Tibial nerve (tissue), 3 donors: ENCODE data around the gene GTF2F2.

Source experiments
- POLR2A ChIP-seq, 2 donors: fragments of 450-650 bp; IDR thresholded peaks; one replicate each; pipeline ENCODE4 v1.6.1; 2017; ENCODE audit warnings: antibody characterized with exemption in 2 of 2, mild to moderate bottlenecking in 2 of 2, moderate library complexity in 2 of 2
- TF ChIP-seq, protein P1 (sequence below), 5 experiments: fragments of 200-600 bp in 3 of 5; fragments of 450-650 bp in 2 of 5; sonication (generic) in 3 of 5; IDR thresholded peaks; one replicate each; pipeline ENCODE4 v1.5.1; 2016 to 2019; ENCODE audit warnings: antibody characterized with exemption in 5 of 5, mild to moderate bottlenecking in 3 of 5, moderate library complexity in 2 of 5

DNA sequence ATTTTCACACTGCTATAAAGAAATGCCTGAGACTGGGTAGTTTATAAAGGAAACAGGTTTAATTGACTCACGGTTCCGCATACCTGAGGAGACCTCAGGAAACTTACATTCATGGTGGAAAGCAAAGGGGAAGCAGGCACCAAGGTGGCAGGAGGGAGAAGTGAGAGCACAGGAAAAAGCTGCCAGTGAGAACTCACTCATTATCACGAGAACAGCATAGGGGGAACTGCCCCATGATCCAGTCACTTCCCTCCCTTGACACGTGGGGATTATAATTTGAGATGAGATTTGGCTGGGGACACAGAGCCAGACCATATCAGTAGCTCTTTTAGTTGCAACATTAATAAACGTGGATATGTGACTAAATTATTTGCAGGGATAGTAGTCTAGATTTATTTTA is 84.8 kb downstream of the GTF2F2 start:
- TF ChIP-seq, protein P1, sequence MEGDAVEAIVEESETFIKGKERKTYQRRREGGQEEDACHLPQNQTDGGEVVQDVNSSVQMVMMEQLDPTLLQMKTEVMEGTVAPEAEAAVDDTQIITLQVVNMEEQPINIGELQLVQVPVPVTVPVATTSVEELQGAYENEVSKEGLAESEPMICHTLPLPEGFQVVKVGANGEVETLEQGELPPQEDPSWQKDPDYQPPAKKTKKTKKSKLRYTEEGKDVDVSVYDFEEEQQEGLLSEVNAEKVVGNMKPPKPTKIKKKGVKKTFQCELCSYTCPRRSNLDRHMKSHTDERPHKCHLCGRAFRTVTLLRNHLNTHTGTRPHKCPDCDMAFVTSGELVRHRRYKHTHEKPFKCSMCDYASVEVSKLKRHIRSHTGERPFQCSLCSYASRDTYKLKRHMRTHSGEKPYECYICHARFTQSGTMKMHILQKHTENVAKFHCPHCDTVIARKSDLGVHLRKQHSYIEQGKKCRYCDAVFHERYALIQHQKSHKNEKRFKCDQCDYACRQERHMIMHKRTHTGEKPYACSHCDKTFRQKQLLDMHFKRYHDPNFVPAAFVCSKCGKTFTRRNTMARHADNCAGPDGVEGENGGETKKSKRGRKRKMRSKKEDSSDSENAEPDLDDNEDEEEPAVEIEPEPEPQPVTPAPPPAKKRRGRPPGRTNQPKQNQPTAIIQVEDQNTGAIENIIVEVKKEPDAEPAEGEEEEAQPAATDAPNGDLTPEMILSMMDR (IDR thresholded peaks at IDR 0.05) = no peak
- TF ChIP-seq POLR2A (IDR thresholded peaks at IDR 0.05) = no peak
